Fibroblast of the aortic adventitia (primary cell): ENCODE data around the gene USP53. TPM values are rescaled to one million over a fixed set of nuclear protein-coding genes. Genes with fewer than 3 reads are reported as not detected.

ENCODE experiments used
- DNase-seq: peaks from one replicate; pipeline ENCODE4 v3.0.0-alpha.2; 2010; ENCODE audit warnings: low read depth
- H3K4me3 ChIP-seq: 2 replicates; pipeline ENCODE4 v1.5.1; 2011; ENCODE audit warnings: low read depth, mild to moderate bottlenecking, control low read depth, low read length, moderate library complexity
- total RNA-seq: library from RNA; depleted of rRNA; stranded (reverse); fragments of >200 nt; gene quantifications from 2 replicates; pipeline ENCODE4 v1.2.3, GENCODE V29; 2012; ENCODE audit warnings: low replicate concordance
- TF ChIP-seq, protein P1 (sequence below): IDR thresholded peaks from 2 replicates; pipeline ENCODE4 v1.5.1; 2011; ENCODE audit warnings: mild to moderate bottlenecking, low read length, control low read depth, inconsistent platforms; ENCODE audit not compliant: insufficient read depth

Gene USP53
- total RNA-seq, 1 donor = 69.2 TPM

DNA sequence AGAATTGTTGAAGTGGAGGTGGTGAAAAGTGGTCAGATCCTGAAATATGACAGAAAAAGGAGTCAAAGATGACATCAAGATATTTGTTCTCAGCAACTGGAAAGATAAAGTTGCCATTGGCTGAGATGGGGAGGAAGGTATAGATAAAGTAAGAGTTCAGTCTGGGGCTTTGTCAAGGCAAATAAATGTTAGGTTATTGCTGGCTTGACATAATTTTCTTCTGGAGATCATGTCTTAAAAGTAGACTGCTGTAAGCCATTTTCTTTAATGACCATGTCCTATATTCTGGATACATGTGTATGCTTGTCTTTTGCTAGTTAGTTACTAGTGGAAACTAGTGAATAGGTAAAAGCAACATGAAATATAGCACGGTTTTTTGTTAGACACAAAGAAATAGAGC lies 5.6 kb downstream of the USP53 start:
- no peak overlapping the region for H3K4me3 ChIP-seq
- DNase-seq = no peak
- TF ChIP-seq, protein P1, sequence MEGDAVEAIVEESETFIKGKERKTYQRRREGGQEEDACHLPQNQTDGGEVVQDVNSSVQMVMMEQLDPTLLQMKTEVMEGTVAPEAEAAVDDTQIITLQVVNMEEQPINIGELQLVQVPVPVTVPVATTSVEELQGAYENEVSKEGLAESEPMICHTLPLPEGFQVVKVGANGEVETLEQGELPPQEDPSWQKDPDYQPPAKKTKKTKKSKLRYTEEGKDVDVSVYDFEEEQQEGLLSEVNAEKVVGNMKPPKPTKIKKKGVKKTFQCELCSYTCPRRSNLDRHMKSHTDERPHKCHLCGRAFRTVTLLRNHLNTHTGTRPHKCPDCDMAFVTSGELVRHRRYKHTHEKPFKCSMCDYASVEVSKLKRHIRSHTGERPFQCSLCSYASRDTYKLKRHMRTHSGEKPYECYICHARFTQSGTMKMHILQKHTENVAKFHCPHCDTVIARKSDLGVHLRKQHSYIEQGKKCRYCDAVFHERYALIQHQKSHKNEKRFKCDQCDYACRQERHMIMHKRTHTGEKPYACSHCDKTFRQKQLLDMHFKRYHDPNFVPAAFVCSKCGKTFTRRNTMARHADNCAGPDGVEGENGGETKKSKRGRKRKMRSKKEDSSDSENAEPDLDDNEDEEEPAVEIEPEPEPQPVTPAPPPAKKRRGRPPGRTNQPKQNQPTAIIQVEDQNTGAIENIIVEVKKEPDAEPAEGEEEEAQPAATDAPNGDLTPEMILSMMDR = no peak

DNA sequence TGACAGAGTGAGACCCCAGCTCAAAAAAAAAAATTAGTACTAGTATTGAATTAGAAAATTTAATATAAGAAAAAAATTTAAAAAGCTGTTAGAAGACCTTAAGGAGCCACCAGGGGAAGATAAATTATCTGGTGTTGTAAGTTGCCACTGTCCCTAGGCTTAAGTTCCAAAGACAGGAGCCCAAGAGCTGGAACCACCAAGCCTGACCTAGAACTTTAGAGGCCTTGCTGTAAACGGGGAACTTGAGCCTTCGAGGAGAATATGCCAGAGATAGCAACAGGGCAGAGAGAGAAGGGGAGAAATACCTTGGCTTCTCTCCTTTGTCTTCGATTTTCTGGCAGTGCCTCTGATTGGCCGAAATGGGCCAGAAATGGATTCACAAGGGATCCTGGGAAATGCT lies 8.9 kb downstream of the USP53 start:
- no peak for DNase-seq
- H3K4me3 ChIP-seq = no peak overlapping the region
- TF ChIP-seq, protein P1 = no peak

DNA sequence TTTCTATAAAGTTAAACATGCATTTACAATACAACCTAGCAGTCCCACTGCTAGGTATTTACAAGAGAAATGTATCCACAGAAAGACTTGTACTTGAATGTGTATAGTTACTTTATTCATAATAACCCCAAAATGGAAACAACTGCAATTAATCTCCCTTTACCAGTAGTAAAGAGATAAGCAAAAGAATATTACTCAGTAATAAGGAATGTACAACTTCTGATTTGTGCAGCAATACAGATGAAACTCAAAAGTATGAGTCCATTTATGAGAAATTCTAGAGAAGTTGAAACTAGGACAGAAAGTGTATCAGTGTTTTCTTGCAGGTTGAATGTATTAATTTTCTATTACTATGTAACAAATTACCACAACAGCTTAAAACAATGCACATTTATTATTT lies 15.2 kb downstream of the USP53 start:
- H3K4me3 ChIP-seq = no peak overlapping the region
- TF ChIP-seq, protein P1 = no peak
- DNase-seq = peak; percentile 61

DNA sequence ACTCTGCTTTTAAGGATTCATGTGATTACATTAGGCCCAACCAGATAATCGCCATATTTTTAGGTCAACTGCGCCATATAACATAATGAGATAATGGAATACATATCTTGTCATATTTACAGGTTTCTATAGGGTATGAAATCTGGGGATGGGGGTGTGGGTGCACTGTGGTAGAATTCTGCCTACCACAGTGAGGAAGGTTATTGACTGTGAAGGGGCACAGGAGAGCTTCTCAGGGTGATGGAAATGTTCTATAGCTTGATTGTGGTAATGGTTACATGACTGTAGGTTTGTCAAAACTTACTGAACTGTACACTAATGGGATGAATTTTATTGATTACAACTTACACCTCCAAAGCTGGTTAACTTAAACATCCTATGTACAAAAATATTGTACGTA lies 15.9 kb downstream of the USP53 start:
- no peak overlapping the region for H3K4me3 ChIP-seq
- TF ChIP-seq, protein P1 = no peak
- no peak for DNase-seq

DNA sequence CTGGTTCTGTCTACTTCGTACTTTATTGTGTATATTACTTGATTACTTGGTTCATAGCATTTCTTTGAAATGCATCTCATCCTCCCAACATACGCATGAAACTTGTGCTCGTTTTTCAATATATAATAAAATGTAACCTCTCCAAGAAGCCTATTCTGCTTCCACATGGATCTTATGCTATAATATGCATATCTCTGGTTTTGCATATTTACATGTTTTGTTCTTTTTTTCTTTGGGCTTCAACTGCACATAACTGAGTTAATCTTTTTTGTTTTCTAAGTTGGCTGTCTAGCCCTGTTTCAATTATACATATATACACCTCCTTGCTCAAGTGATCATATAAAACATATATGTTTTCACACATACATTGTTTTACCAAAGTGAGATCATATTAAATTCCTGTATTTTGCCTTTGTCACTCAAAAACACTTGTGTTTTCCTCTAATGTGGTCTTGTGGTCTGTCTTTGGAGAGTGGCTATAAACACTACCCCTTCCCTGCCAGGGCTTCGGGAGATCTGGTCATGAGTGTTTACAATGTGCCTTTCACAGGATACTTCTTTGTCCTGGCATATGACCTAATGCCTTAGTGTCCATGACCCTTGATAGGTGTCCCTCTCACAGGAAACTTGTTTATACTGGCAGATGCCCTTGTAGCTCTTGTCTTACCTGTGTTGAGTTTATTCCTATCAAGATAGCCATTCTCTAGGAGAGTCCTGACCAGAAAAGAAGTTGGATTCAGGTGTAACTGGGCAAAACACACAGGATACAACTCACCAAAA lies 17.6 kb downstream of the USP53 start:
- DNase-seq = no peak
- TF ChIP-seq, protein P1 = no peak

DNA sequence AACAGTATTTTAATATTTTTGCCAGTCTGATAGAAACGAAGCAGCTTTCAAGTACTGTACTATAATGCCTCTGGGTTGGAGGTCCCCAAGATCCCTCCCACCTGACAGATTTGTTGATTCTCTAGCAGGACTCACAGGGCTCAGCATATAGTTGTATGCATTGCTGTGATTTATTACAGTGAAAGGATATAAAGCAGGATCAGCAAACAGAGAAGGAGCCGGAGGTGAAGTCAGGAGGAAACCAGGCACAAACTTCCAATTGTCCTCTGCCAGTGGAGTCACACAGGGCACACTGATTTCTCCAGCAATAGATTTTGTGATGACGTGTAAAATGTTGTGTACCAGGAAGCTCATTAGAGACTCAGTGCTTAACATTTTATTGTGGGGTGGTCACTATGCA lies 19.0 kb downstream of the USP53 start:
- H3K4me3 ChIP-seq = no peak overlapping the region
- TF ChIP-seq, protein P1 = no peak
- no peak for DNase-seq

More for the DNA sequence above, 17.6 kb downstream of the USP53 start:
- no peak overlapping the region for H3K4me3 ChIP-seq

DNA sequence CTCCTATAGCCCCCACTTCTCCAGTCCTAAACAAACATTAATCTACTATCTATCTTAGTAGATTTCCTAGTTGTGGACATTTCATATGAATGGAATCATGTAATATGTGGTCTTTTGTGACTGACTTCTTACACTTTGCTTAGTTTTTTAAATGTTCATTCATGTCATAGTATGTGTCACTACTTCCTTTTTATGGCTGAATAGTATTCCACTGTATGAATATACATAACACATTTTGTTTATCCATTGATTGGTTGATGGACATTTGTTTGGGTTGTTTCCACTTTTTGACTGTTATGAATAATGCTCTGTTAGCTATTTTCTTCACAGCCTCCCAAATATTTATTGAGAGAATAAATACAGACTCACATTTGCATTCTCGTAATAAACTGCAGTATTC lies 19.8 kb downstream of the USP53 start:
- TF ChIP-seq, protein P1 = no peak
- H3K4me3 ChIP-seq = no peak overlapping the region
- DNase-seq = no peak
